SK-N-SH treated with all-trans-retinoic acid at 6 μM for 48 hours (cell line): ENCODE data around the gene ZBTB5.

Experiments used
- ATAC-seq: fragments of 200-7000 bp; cut with Tn5 transposase; 3 replicates; pipeline ENCODE4 v1.9.1; 2020; ENCODE audit warnings: mild to moderate bottlenecking, moderate library complexity
- BACH2 ChIP-seq: fragments of 250-450 bp; sonication (Bioruptor Pico); IDR thresholded peaks from 2 replicates; pipeline ENCODE4 v1.9.0; 2021; ENCODE audit warnings: mild to moderate bottlenecking, borderline replicate concordance
- CSDC2 ChIP-seq: fragments of 250-450 bp; sonication (Bioruptor Pico); IDR thresholded peaks from 2 replicates; pipeline ENCODE4 v1.5.0; 2020; ENCODE audit warnings: mild to moderate bottlenecking, moderate library complexity
- GLIS3 ChIP-seq: fragments of 250-450 bp; sonication (Bioruptor Pico); IDR thresholded peaks from 2 replicates; pipeline ENCODE4 v1.5.0; 2020; ENCODE audit warnings: mild to moderate bottlenecking, moderate library complexity
- ISL1 ChIP-seq: fragments of 250-450 bp; sonication (Bioruptor Pico); IDR thresholded peaks from 2 replicates; pipeline ENCODE4 v2.1.2; 2022; ENCODE audit warnings: mild to moderate bottlenecking, moderate library complexity
- OSR1 ChIP-seq: fragments of 250-450 bp; sonication (Bioruptor Pico); IDR thresholded peaks from 2 replicates; pipeline ENCODE4 v1.8.0; 2022; ENCODE audit warnings: moderate library complexity, mild to moderate bottlenecking, inconsistent platforms
- PPARA ChIP-seq: fragments of 250-450 bp; sonication (Bioruptor Pico); IDR thresholded peaks from 2 replicates; pipeline ENCODE4 v1.5.0; 2020; ENCODE audit warnings: mild to moderate bottlenecking, borderline replicate concordance
- RARB ChIP-seq: fragments of 250-450 bp; sonication (Bioruptor Pico); IDR thresholded peaks from 2 replicates; pipeline ENCODE4 v1.8.0; 2021; ENCODE audit warnings: mild to moderate bottlenecking, moderate library complexity
- SNAI2 ChIP-seq: fragments of 250-450 bp; sonication (Bioruptor Pico); IDR thresholded peaks from 2 replicates; pipeline ENCODE4 v1.5.0; 2020; ENCODE audit warnings: mild to moderate bottlenecking, moderate library complexity
- TCF4 ChIP-seq: fragments of 250-450 bp; sonication (Bioruptor Pico); IDR thresholded peaks from 2 replicates; pipeline ENCODE4 v1.8.0; 2021; ENCODE audit warnings: mild to moderate bottlenecking, moderate library complexity, borderline replicate concordance
- TOX ChIP-seq: fragments of 250-450 bp; sonication (Bioruptor Pico); IDR thresholded peaks from 2 replicates; pipeline ENCODE4 v1.8.0; 2021; ENCODE audit warnings: mild to moderate bottlenecking, moderate library complexity, borderline replicate concordance
- ZC3H10 ChIP-seq: fragments of 250-450 bp; sonication (Bioruptor Pico); IDR thresholded peaks from 2 replicates; pipeline ENCODE4 v1.5.1; 2021; ENCODE audit warnings: mild to moderate bottlenecking, moderate library complexity
- ZFP3 ChIP-seq: fragments of 250-450 bp; sonication (Bioruptor Pico); IDR thresholded peaks from 2 replicates; pipeline ENCODE4 v1.5.0; 2020; ENCODE audit warnings: mild to moderate bottlenecking, moderate library complexity
- ZNF565 ChIP-seq: fragments of 450-650 bp; formaldehyde crosslinking; conservative IDR thresholded peaks from 2 replicates; pipeline ENCODE4 v1.5.0; 2020; ENCODE audit warnings: low read depth, mild to moderate bottlenecking, moderate library complexity
- ZNF70 ChIP-seq: fragments of 450-650 bp; formaldehyde crosslinking; IDR thresholded peaks from 2 replicates; pipeline ENCODE4 v1.5.0; 2020; ENCODE audit warnings: mild to moderate bottlenecking, moderate library complexity
- ZNF8 ChIP-seq: fragments of 450-650 bp; formaldehyde crosslinking; IDR thresholded peaks from 2 replicates; pipeline ENCODE4 v1.5.0; 2020; ENCODE audit warnings: mild to moderate bottlenecking, moderate library complexity
- TF ChIP-seq, protein P1 (sequence below): fragments of 250-450 bp; sonication (Bioruptor Pico); IDR thresholded peaks from 2 replicates; pipeline ENCODE4 v1.5.1; 2020; ENCODE audit warnings: low read depth, mild to moderate bottlenecking, moderate library complexity
- TF ChIP-seq, protein P2 (sequence below): fragments of 250-450 bp; sonication (Bioruptor Pico); IDR thresholded peaks from 2 replicates; pipeline ENCODE4 v1.8.0; 2021; ENCODE audit warnings: low read depth, mild to moderate bottlenecking, moderate library complexity, borderline replicate concordance
- TF ChIP-seq, protein P3 (sequence below): fragments of 250-450 bp; sonication (Bioruptor Pico); IDR thresholded peaks from 2 replicates; pipeline ENCODE4 v1.5.0; 2020; ENCODE audit warnings: mild to moderate bottlenecking, moderate library complexity

The ZBTB5 gene

DNA sequence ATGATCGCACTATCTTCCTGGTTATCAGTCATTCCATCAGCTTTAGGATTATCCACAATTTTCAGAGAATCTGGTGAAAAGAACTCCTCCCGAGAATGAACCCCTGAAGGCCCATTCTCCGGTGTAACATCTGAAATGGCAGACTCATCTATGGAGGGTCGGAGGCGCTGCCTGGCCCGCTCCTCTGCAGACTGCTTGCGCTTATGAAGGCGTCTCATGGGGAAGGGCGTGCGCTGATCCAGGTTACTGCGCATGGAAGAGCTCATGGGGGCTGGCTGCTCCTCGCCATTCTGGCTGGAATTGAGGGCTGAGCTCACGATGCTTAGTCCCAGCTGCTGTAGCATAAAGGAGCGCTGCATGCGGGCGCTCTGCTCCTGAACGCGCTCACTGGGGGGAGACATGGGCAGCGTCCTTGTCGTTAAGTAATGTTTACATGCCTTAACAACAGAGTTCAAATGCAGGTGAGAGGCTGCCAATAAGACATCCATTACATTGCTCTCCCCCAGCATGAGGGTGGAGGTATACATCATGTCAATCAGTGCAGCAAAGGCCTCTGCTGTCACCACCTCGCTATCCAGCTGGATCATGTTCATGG is 23.4 kb downstream of the ZBTB5 start:
- no peak for ATAC-seq
- TF ChIP-seq SNAI2 (CRISPR knock-in tag) (no peak), ZFP3 (CRISPR knock-in tag) (no peak), ZNF565 (CRISPR knock-in tag) (no peak), ISL1 (CRISPR knock-in tag) (no peak), ZC3H10 (CRISPR knock-in tag) (no peak), BACH2 (CRISPR knock-in tag) (no peak), RARB (CRISPR knock-in tag) (no peak), PPARA (CRISPR knock-in tag) (no peak), OSR1 (no peak), GLIS3 (CRISPR knock-in tag) (no peak), ZNF70 (CRISPR knock-in tag) (no peak), ZNF8 (CRISPR knock-in tag) (no peak), TCF4 (CRISPR knock-in tag) (no peak)
- TF ChIP-seq, protein P1, sequence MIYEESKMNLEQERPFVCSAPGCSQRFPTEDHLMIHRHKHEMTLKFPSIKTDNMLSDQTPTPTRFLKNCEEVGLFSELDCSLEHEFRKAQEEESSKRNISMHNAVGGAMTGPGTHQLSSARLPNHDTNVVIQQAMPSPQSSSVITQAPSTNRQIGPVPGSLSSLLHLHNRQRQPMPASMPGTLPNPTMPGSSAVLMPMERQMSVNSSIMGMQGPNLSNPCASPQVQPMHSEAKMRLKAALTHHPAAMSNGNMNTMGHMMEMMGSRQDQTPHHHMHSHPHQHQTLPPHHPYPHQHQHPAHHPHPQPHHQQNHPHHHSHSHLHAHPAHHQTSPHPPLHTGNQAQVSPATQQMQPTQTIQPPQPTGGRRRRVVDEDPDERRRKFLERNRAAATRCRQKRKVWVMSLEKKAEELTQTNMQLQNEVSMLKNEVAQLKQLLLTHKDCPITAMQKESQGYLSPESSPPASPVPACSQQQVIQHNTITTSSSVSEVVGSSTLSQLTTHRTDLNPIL (CRISPR knock-in tag), result no peak
- TF ChIP-seq, protein P2, sequence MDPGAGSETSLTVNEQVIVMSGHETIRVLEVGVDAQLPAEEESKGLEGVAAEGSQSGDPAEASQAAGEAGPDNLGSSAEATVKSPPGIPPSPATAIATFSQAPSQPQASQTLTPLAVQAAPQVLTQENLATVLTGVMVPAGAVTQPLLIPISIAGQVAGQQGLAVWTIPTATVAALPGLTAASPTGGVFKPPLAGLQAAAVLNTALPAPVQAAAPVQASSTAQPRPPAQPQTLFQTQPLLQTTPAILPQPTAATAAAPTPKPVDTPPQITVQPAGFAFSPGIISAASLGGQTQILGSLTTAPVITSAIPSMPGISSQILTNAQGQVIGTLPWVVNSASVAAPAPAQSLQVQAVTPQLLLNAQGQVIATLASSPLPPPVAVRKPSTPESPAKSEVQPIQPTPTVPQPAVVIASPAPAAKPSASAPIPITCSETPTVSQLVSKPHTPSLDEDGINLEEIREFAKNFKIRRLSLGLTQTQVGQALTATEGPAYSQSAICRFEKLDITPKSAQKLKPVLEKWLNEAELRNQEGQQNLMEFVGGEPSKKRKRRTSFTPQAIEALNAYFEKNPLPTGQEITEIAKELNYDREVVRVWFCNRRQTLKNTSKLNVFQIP (CRISPR knock-in tag), result no peak
- TF ChIP-seq, protein P3, sequence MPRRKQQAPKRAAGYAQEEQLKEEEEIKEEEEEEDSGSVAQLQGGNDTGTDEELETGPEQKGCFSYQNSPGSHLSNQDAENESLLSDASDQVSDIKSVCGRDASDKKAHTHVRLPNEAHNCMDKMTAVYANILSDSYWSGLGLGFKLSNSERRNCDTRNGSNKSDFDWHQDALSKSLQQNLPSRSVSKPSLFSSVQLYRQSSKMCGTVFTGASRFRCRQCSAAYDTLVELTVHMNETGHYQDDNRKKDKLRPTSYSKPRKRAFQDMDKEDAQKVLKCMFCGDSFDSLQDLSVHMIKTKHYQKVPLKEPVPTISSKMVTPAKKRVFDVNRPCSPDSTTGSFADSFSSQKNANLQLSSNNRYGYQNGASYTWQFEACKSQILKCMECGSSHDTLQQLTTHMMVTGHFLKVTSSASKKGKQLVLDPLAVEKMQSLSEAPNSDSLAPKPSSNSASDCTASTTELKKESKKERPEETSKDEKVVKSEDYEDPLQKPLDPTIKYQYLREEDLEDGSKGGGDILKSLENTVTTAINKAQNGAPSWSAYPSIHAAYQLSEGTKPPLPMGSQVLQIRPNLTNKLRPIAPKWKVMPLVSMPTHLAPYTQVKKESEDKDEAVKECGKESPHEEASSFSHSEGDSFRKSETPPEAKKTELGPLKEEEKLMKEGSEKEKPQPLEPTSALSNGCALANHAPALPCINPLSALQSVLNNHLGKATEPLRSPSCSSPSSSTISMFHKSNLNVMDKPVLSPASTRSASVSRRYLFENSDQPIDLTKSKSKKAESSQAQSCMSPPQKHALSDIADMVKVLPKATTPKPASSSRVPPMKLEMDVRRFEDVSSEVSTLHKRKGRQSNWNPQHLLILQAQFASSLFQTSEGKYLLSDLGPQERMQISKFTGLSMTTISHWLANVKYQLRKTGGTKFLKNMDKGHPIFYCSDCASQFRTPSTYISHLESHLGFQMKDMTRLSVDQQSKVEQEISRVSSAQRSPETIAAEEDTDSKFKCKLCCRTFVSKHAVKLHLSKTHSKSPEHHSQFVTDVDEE (CRISPR knock-in tag), result no peak

DNA sequence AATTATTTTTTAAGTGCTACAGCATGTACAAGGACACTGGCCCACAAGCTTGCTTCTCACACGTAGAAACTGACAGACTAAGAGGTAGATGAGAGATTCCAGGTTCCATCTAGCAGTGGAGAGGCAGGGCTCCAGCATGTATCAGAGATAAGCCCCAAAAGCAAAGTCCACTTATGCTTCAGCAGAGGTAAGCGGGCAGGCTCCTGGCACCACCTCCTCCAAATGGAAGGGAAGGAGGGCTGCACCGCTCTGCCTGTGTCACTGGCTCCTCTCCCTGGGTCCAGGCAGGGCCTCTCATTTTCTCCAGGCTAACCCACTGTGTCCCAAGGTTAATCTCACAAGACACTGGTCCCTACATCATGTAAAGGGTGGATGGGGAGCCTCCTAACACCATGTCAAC is 26.9 kb downstream of the ZBTB5 start:
- TF ChIP-seq, protein P2 (CRISPR knock-in tag), result no peak
- no peak for TF ChIP-seq ISL1 (CRISPR knock-in tag)
- TF ChIP-seq, protein P3 (CRISPR knock-in tag), result no peak
- TF ChIP-seq RARB (CRISPR knock-in tag), result no peak
- TF ChIP-seq ZNF565 (CRISPR knock-in tag), result no peak
- no peak for TF ChIP-seq CSDC2
- TF ChIP-seq BACH2 (CRISPR knock-in tag), result no peak
- TF ChIP-seq, protein P1 (CRISPR knock-in tag), result no peak
- TF ChIP-seq OSR1, result no peak
- no peak for TF ChIP-seq TOX (CRISPR knock-in tag)
- TF ChIP-seq, all 23 proteins: peak for 0
- ATAC-seq, result no peak
